HepG2 (cell line): ENCODE measurements around the gene URB1. TPM values are rescaled to one million over a fixed set of nuclear protein-coding genes. Genes with fewer than 3 reads are reported as not detected.

Experiments used
- ARHGAP35 ChIP-seq: sonication (generic); formaldehyde crosslinking; IDR thresholded peaks from 2 replicates; pipeline ENCODE4 v1.9.0; 2022; ENCODE audit warnings: mild to moderate bottlenecking, inconsistent platforms, moderate library complexity, missing genetic modification reagents, borderline replicate concordance
- ATF2 ChIP-seq: sonication (generic); formaldehyde crosslinking; IDR thresholded peaks from 2 replicates; pipeline ENCODE4 v1.4.0; 2020; ENCODE audit warnings: missing genetic modification reagents
- CCAR2 ChIP-seq: fragments of 200-400 bp; formaldehyde crosslinking; optimal IDR thresholded peaks from 2 replicates; pipeline ENCODE3; 2018; ENCODE audit warnings: low read depth, mild to moderate bottlenecking, low read length, moderate library complexity
- DDIT3 ChIP-seq: sonication (generic); formaldehyde crosslinking; IDR thresholded peaks from 2 replicates; pipeline ENCODE4 v1.4.0; 2020; ENCODE audit warnings: mild to moderate bottlenecking, missing genetic modification reagents
- ETV6 ChIP-seq: sonication (generic); formaldehyde crosslinking; conservative IDR thresholded peaks from 2 replicates; pipeline ENCODE4 v1.4.0; 2020; ENCODE audit warnings: missing genetic modification reagents
- GABPB1 ChIP-seq: IDR thresholded peaks from 2 replicates; pipeline ENCODE4 v1.6.1; 2016; ENCODE audit warnings: mild to moderate bottlenecking, missing genetic modification reagents, moderate library complexity, missing compliant biosample characterization
- HMG20A ChIP-seq: IDR thresholded peaks from 2 replicates; pipeline ENCODE4 v1.6.1; 2016; ENCODE audit warnings: borderline replicate concordance
- JUNB ChIP-seq: sonication (generic); formaldehyde crosslinking; IDR thresholded peaks from 2 replicates; pipeline ENCODE4 v1.8.0; 2022; ENCODE audit warnings: missing genetic modification reagents, mild to moderate bottlenecking, borderline replicate concordance
- NFRKB ChIP-seq: fragments of 450-650 bp; IDR thresholded peaks from 2 replicates; pipeline ENCODE4 v1.6.1; 2017
- SIN3A ChIP-seq: IDR thresholded peaks from 2 replicates; pipeline ENCODE4 v1.6.1; 2011; ENCODE audit warnings: low read depth, mild to moderate bottlenecking, control low read depth, low read length, borderline replicate concordance
- TBL1XR1 ChIP-seq: fragments of 150-350 bp; IDR thresholded peaks from 2 replicates; pipeline ENCODE4 v1.6.1; 2014; ENCODE audit warnings: borderline replicate concordance, low read length; ENCODE audit not compliant: partially characterized antibody
- TFAP4 ChIP-seq: sonication (generic); IDR thresholded peaks from 2 replicates; pipeline ENCODE4 v1.6.1; 2016; ENCODE audit warnings: low read depth, borderline replicate concordance
- ZBTB10 ChIP-seq: sonication (generic); formaldehyde crosslinking; IDR thresholded peaks from 2 replicates; pipeline ENCODE4 v1.4.0; 2020; ENCODE audit warnings: missing genetic modification reagents, borderline replicate concordance
- ZFP36L2 ChIP-seq: sonication (generic); formaldehyde crosslinking; IDR thresholded peaks from 2 replicates; pipeline ENCODE4 v1.4.0; 2020; ENCODE audit warnings: missing genetic modification reagents
- ZNF24 ChIP-seq: fragments of 450-650 bp; IDR thresholded peaks from 2 replicates; pipeline ENCODE4 v1.6.1; 2017; ENCODE audit warnings: antibody characterized with exemption, mild to moderate bottlenecking
- ZNF276 ChIP-seq: sonication (generic); formaldehyde crosslinking; IDR thresholded peaks from 2 replicates; pipeline ENCODE4 v1.4.0; 2020; ENCODE audit warnings: mild to moderate bottlenecking, low read depth, missing genetic modification reagents
- ZNF382 ChIP-seq: sonication (generic); formaldehyde crosslinking; IDR thresholded peaks from 2 replicates; pipeline ENCODE4 v1.5.0; 2020; ENCODE audit warnings: missing genetic modification reagents, mild to moderate bottlenecking, borderline replicate concordance
- ZNF441 ChIP-seq: sonication (generic); formaldehyde crosslinking; IDR thresholded peaks from 2 replicates; pipeline ENCODE4 v1.7.0; 2021; ENCODE audit warnings: missing genetic modification reagents, borderline replicate concordance
- ZNF496 ChIP-seq: sonication (generic); formaldehyde crosslinking; IDR thresholded peaks from 2 replicates; pipeline ENCODE4 v1.8.1; 2023; ENCODE audit warnings: mild to moderate bottlenecking, moderate library complexity, missing genetic modification reagents; ENCODE audit not compliant: insufficient replicate concordance
- ZNF672 ChIP-seq: sonication (generic); formaldehyde crosslinking; IDR thresholded peaks from 2 replicates; pipeline ENCODE4 v1.8.1; 2022; ENCODE audit warnings: missing genetic modification reagents
- ZNF768 ChIP-seq: sonication (generic); formaldehyde crosslinking; IDR thresholded peaks from 2 replicates; pipeline ENCODE4 v1.4.0; 2020; ENCODE audit warnings: missing genetic modification reagents
- ZNF841 ChIP-seq: sonication (generic); formaldehyde crosslinking; IDR thresholded peaks from 2 replicates; pipeline ENCODE4 v1.8.1; 2023; ENCODE audit warnings: missing genetic modification reagents, borderline replicate concordance
- polyA plus RNA-seq, 8 experiments: library from polyadenylated mRNA; depleted of rRNA in 3 of 8; stranded (reverse) in 7 of 8; unstranded in 1 of 8; fragments of >200 nt; fragmentation: Illumina TruSeq in 4 of 8; extraction: Trizol in 4 of 8; gene quantifications; 2 replicates each; pipeline versions ENCODE4 v1.2.1 to v1.2.3, GENCODE V29; 2011 to 2016; ENCODE audit warnings: low read depth in 4 of 8, missing spikeins in 1 of 8, mixed read lengths in 1 of 8; ENCODE audit not compliant: insufficient read depth in 1 of 8
- total RNA-seq, 5 experiments: library from RNA; depleted of rRNA; stranded (reverse); fragments of >200 nt; fragmentation: Illumina TruSeq; extraction: Trizol; gene quantifications; 2 replicates each; pipeline ENCODE4 v1.2.3, GENCODE V29; 2016; ENCODE audit warnings: low read depth in 1 of 5

URB1 gene
- total and polyA plus RNA-seq, 2 of the 13 experiments (the other 11 are each of a cell fraction or from before 2014, with no cell fraction given), result 4.5 to 16.7 TPM

GRCh38 chr21:32278518-32279376, 114.1 kb downstream of the URB1 start, which contains the start of gene MIS18A (continued):
- TF ChIP-seq ATF2 (CRISPR knock-in tag) (no peak), ZBTB10 (no peak), ZNF672 (CRISPR knock-in tag) (no peak), ZNF441 (CRISPR knock-in tag) (peak; percentile 49; the same call in 1 of the 2 replicates), DDIT3 (CRISPR knock-in tag) (no peak), ZNF768 (CRISPR knock-in tag) (peak; percentile 32; the same call in 1 of the 2 replicates), TFAP4 (peak; percentile 47; the same call in 1 of the 2 replicates), ETV6 (no peak), GABPB1 (CRISPR knock-in tag) (peak; percentile 82), NFRKB (no peak), ZNF276 (CRISPR knock-in tag) (0 out of 2 replicates have a peak, but pooled peaks have one; percentile 15), JUNB (no peak), ZNF841 (CRISPR knock-in tag) (no peak), ZNF24 (no peak), ZNF496 (CRISPR knock-in tag) (no peak), ARHGAP35 (CRISPR knock-in tag) (no peak; the same call in 1 of the 2 replicates), TBL1XR1 (no peak), SIN3A (peak; percentile 95), ZFP36L2 (no peak), HMG20A (no peak), CCAR2 (no peak), ZNF382 (no peak)
